Measurements from ENCODE around the gene CDH26.

Gene CDH26

DNA sequence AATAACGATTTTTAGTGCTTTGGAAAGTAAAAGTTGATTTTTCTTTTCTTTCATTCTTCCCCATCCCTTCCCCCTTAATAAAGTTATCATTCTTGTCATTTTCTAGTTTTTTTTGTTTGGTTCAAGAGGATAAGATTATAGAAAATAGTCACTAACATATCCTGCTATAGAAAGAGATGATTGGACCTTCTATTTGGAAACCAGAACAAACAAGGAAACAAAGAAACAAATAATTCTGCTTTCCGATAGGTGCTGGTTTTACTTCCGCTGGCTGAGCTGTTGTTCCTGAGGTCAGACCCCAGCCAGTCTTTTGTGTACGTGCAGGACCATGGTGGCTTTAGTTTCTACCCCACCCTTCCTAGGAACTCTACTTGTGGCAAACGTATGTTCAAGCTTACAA, at the start of gene CDH26:
TSS of gene CDH26 (plus strand) at position 301 of the 400 bp plus-strand sequence. CDS start 304 bp downstream, outside the sequence.
- no peak for DNase-seq

DNA sequence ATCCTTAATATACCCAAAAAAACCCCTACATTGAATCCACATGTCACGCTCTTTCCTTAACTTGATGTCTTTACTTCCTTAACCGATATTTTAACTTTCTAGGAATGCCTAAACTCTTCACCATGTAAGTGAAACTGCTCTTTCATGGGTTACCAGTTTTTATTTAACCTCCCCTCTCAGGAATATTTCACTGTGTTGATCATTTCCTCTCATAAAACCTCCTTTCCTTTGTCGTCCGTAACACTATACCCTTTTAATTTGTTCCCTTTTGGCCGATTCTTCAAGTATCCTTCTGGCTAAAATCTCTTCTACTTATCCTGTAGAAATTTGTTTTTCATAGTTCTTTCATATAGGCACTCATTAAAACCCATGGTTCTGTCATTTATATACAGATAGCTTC, 49.4 kb upstream of the CDH26 start:
- no peak for DNase-seq

GRCh38 chr20:59911041-59911440, 47.2 kb upstream of the CDH26 start:
- DNase-seq, result no peak

DNA sequence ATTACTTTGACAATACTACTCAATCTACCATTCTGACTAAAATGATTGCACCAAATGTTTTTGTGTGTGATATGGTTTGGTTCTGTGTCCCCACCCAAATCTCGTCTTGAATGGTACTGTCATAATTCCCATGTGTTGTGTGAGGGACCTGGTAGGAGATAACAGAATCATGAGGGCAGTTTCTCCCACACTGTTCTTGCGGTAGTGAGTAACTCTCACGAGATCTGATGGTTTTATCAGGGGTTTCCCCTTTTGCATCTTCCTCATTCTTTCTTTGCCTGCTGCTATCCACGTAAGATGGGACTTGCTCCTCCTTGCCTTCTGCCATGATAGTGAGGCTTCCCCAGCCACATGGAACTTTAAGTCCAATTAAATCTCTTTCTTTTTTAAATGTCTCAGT, 45.6 kb upstream of the CDH26 start:
- DNase-seq, result no peak

GRCh38 chr20:59920944-59921343, 37.3 kb upstream of the CDH26 start:
- no peak for DNase-seq

- DNase-seq, result no peak
These were observed 34.7 kb upstream of the CDH26 start for GRCh38 chr20:59923514-59923913.

DNA sequence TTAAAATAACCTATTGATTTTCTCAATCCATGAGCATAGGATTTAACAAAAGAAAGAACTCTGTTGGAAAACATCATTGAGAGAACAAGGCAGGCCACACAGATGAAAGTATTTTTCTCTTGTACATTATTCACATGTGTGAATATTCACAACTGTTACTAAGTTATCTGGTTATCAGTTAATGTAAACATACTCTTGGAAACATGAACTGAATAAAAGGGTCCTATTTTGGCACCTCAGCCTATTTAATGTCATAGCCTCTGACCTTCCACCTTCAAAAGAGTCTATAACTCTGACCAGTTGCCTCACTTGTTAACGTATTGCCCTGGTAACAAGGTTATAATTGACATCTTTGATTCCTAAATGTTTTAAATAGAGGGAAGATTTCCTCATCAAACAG, 32.9 kb upstream of the CDH26 start:
- no peak for DNase-seq

GRCh38 chr20:59925899-59926298, 32.3 kb upstream of the CDH26 start:
- DNase-seq, result no peak

GRCh38 chr20:59931511-59932312, 26.5 kb upstream of the CDH26 start:
- no peak for DNase-seq

- no peak for DNase-seq
These were observed 25.5 kb upstream of the CDH26 start for GRCh38 chr20:59932616-59933295.

DNA sequence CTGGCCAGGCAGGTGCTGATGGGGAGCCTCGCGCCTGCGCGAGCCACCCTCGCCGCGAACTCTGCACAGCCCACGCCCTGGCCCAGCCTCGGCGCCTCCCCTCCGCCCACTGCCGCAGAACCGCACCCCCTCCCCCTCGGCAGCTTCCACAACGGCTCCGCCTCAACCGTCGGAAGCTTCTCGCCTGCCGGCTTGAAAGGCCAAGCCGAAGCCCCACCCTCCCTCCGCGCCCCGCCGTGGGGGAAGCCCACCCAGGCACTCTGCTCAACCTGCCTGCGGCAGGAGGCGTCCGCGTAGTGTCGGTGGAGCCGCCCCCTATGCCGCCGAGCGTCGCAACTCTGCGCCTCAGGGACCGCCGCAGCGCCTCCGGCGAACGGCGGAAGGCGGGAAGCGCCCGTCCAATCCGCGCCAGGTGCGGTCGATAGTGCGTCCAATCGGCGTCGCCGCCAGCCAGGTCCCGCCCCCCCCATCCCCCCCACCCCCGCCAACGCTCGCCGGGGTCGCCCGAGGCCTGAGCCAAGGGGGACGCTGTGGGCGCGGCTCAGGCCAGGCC, 24.9 kb upstream of the CDH26 start, which contains the start of gene SYCP2:
TSS of gene SYCP2 (minus strand) at position 342 of the 553 bp plus-strand sequence. CDS start 11,224 bp downstream, outside the sequence.
- DNase-seq, result peak; percentile 48

- DNase-seq, result peak; percentile 64
These were observed 24.2 kb upstream of the CDH26 start for GRCh38 chr20:59933849-59934585.

DNA sequence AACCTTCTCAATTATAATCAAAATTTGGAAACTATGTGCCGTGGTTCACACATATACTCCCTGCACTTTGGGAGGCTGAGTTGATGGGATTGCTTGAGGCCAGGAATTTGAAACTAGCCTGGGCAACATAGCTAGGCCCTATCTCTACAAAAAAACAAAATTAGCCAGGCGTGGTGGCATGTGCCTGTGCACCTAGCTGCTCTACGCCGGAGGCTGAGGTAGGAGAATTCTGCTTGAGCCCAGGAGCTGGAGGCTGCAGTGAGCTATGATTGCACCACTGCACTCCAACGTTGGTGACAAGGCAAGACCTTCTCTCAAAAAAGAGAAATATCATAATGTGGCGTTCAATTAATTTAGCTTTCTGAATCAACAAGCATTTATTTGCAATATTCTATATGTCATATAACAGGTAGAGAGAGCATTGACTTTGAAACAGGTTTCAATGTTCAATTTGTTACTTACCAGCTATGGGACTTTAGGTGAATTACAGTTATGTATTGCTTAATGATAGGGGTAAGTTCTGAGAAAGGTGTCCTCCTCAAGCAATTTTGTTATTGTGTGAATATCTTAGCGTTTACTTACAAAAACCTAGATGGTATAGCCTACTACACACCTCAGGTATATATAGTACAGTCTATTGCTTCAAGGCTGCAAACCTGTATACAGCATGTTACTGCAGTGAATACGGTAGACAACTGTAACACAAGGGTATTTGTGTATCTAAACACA, 22.6 kb upstream of the CDH26 start:
- no peak for DNase-seq

DNA sequence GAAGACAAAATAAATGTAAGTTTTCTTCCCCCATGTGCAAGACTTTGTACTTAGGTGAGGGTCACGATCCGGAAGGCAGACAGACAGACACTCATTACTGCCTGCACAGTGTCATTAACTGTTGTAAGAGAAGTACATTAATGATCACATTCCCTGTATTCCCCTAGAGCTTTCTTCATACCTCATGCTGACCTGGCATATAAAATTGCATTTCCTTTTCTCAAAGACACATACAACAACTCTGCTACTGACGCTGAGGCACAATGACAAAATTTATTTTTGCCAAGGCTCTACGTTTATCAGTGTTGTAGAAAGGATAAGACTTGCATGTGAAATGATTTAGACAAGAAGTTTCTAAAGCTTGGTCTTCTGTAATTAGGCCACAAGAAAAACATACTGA, 21.8 kb upstream of the CDH26 start:
- DNase-seq, result no peak

GRCh38 chr20:59937150-59937549, 21.1 kb upstream of the CDH26 start:
- DNase-seq, result no peak

DNA sequence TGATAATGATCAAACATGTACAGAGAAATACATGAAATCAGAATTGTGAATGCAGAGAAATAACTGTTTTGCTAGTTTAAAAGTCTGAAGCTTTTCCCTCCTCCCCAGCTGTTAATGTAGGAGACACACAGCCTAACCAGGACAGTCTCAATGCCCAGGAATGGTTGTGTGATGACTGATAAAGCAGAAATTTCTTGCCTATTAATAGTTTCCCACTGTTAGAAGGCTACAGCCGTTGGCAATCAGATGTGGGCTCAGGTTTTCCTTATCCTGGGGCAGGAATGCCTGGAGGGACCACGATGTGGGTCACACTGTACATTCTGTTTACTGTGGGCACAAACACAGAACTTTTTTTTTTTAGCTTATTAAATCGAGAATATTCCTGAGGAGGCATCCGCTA, 20.0 kb upstream of the CDH26 start:
- no peak for DNase-seq

- DNase-seq, result no peak
These were observed 19.5 kb upstream of the CDH26 start for GRCh38 chr20:59938696-59939051.

DNA sequence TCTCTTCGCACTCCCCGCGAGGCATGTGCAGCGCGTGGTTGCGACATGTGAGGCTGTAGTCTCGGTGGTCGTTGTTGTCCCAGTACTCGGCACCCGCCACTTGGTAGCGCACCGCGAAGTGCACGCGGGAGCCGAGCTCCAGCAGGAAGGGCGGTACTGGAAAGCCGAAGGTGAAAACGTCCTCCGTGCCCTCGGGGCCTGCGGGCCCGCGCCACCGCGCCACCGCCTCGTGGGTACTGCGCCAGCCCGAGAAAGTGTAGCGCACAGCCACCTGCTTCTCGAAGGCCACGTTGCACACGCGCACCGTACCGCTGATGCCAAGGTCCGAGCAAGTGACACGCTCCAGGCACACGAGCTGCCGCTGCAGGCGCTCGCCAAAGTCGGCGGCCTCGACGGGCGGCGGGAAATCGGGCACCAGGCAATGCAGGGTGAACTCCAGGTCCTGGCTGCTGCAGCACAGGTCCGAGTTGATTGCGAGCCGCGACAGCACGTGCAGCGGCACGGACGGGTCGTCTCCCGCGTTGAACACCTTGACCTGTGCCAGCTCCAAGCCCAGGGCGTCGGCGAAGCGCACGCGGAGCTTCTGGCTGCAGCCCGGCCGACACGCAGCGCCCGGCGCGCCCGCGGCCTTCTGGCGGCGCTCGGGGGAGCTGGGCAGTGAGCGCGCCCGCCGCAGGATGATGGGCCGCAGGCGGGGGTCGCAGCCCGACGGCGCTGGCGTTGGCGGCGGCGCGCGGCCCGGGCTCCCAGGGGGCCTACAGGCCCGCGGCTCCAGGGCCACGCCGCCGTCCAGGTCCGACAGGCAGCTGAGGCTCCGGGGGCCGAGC, 19.0 kb upstream of the CDH26 start:
- DNase-seq, result no peak

GRCh38 chr20:59939879-59940128, 18.4 kb upstream of the CDH26 start:
- DNase-seq, result no peak

DNA sequence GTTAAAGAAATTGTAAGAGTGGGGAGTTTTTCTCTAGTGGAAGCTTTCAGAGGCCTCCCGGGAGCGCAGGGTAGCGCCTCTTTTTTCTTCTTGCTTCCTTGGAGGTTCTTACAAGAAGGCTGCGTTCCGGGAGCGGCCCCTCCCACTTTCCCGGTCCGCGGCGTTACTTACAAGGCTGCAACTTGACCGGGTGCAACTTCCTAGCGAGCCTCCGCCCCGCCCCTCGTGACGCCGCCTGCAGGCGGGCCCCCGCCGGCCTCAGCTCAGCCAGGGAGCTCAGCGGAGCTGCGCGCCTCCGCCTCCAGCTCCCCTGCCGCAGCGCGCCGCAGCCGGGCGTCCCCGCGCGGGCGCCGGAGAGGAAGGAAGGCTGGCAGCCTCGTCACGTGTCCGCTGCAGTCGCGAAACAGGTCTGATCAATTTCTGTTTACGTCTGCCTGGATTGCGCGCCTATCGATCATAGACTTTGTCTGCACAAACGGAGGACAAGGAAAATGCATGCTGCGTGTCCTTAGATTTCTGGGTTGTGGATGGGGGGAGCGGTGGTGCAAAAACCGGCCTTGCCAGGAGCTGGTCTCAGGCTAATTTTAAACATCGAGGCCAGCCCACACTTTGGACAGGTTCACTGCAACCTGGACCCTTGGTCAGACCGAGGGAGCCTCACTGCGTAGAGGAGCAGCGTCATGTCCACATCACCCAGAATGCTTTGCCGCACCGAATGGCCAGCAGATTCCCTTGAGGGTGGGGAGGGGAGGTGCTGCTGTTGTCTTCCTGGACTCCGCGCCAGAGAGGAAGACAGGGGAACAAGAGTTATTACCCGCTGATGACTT, 17.9 kb upstream of the CDH26 start, which contains the start of the genes FAM217B and PPP1R3D:
TSS of gene FAM217B (plus strand) at position 261 of the 827 bp plus-strand sequence. CDS start 3,555 bp downstream, outside the sequence.
TSS of gene PPP1R3D (minus strand) at position 177 of the 827 bp plus-strand sequence. CDS start 374 bp downstream, outside the sequence.
- DNase-seq, result peak; percentile 78

DNA sequence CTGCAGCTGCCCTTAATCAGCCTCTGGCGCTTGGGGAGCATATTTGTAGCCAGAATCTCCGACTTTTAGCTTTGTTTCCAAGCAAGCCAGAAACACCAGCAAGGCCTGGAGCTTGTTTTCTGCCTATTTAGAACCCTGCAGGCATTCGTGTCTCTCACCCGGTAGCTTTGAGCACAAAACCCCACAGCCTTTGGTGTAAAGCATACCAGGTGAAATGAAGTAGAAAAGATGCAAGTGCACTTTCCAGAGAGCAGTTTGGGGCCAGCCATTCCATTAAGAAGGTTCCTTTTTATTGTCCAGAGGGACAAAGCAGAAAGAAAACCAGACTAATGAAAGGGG, 17.3 kb upstream of the CDH26 start:
- no peak for DNase-seq

Data from activated CD4-positive, alpha-beta T cell treated with anti-CD3 and anti-CD28 coated beads for 1 hour (primary cell).